Left ventricle myocardium inferior (tissue), 1 donor: Measurements from ENCODE around the gene SZRD1. TPM values are rescaled to one million over a fixed set of nuclear protein-coding genes. Genes with fewer than 3 reads are reported as not detected.

Experiments
- DNase-seq: peaks from one replicate; pipeline ENCODE4 v3.0.0-alpha.2; 2020
- H3K27ac ChIP-seq: fragments of 200-600 bp; replicated peaks from 2 replicates; pipeline ENCODE4 v1.8.0; 2021
- H3K27me3 ChIP-seq: fragments of 200-600 bp; 2 replicates; pipeline ENCODE4 v1.8.0; 2021; ENCODE audit warnings: low read depth
- H3K36me3 ChIP-seq: fragments of 200-600 bp; 2 replicates; pipeline ENCODE4 v1.8.0; 2021
- H3K4me1 ChIP-seq: fragments of 200-600 bp; 2 replicates; pipeline ENCODE4 v1.8.0; 2021
- H3K4me3 ChIP-seq: fragments of 200-600 bp; 2 replicates; pipeline ENCODE4 v1.8.0; 2021; ENCODE audit warnings: mild to moderate bottlenecking, moderate library complexity
- H3K9me3 ChIP-seq: fragments of 200-600 bp; replicated peaks from 2 replicates; pipeline ENCODE4 v1.8.0; 2021
- CTCF ChIP-seq: fragments of 200-600 bp; IDR thresholded peaks from 2 replicates; pipeline ENCODE4 v1.8.0; 2021; ENCODE audit warnings: antibody characterized with exemption, mild to moderate bottlenecking, borderline replicate concordance
- intact Hi-C: fragments of 100-400 bp; cut with micrococcal nuclease; formaldehyde crosslinking; loops from one replicate; pipeline ENCODE4 v1.11.0; 2022
- total RNA-seq: library from RNA; stranded (reverse); fragmentation: NEBNext Ultra II Directional; extraction: Animal tissue kit (Norgen Biotek cat#: 25700); gene quantifications from one replicate; pipeline ENCODE4 v1.2.1, GENCODE V29; 2021
- donor health status: DM: no; HTN: yes; CAD: no; lungs with severe emphysema.

SZRD1 gene
- total RNA-seq, 1 donor from 2014 or later = 97.3 TPM

DNA sequence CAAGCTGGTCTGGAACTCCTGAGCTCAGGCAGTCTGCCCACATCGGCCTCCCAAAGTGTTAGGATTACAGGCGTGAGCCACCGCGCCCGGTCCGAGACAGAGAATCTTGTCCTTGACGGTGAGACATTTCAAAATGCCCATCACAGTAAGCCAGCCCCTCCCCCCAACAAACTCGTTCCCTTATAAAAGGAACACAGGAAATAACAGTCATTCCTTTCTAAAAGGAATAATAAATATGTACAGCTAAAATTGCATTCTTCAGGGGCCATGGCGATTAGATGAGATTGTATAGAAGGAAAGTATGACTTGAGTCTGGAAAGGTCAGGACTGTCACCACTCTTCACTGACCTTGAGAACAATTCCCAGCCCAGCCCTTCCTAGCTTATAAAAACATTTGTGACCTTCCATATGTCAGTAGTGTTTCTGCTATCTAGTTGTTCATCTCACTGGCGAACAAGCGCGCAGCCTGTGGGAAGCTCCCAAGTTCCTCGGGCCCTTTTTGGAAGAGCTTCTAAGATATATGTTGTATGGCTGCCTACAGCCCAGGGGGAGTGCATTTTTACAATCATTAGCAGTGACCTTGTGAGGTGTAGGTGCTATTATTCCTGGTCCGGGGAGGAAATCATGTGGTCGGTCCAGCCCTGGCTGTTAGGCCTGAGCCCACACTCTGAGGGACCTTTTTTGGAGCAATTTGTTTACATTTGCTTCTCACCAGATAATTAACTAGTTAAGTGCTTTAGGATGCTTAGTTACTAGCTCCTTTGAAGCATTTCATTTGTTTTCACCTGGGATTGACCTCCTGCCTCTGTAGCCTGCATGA lies 8.7 kb downstream of the SZRD1 start:
- Histone ChIP-seq H3K4me1 (peaks cover 87% of the 10 kb centered on the region), H3K27ac (peak overlapping the region; percentile 86), H3K9me3 (no peaks in the 10 kb centered on the region), H3K4me3 (peak overlapping the region; percentile 35), H3K27me3 (no peaks in the 10 kb centered on the region), H3K36me3 (no peaks in the 10 kb centered on the region)
- intact Hi-C loops = loop anchor here (10.0 kb wide), 1 partner anchor 49 kb away; no protein-coding TSS in a partner anchor
- no peak for TF ChIP-seq CTCF
- no peak for DNase-seq

- no peak for DNase-seq
- no peak for TF ChIP-seq CTCF
- intact Hi-C loops = loop anchor here (10.0 kb wide), 1 partner anchor 48 kb away; no protein-coding TSS in a partner anchor
- Histone ChIP-seq H3K36me3 (no peaks in the 10 kb centered on the region), H3K4me1 (peaks cover 85% of the 10 kb centered on the region), H3K4me3 (no peak overlapping the region), H3K27ac (peak overlapping the region; percentile 86), H3K9me3 (no peaks in the 10 kb centered on the region), H3K27me3 (no peaks in the 10 kb centered on the region)
These were observed 9.9 kb downstream of the SZRD1 start for GRCh38 chr1:16376971-16377370.

DNA sequence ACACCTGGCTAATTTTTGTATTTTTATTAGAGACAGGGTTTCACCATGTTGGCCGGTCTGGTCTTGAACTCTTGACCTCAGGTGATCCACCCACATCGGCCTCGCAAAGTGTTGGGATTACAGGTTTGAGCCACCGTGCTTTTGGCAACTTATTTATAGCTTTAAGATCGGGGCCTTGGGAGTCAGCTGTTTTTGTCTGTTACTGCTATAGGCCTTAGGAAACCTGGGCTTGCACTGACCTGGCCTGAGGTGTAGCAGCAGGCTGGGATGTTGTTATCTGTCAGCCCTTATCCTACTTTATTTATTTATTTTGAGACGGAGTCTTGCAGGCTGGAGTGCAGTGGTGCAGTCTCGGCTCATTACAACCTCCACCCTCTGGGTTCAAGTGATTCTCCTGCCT lies 11.4 kb downstream of the SZRD1 start:
- no peak for DNase-seq
- peaks cover 76% of the 10 kb centered on the region for H3K4me1 ChIP-seq
- H3K27ac ChIP-seq = no peak overlapping the region
- H3K27me3 ChIP-seq = no peaks in the 10 kb centered on the region
- no peaks in the 10 kb centered on the region for H3K36me3 ChIP-seq
- intact Hi-C loops = loop anchor here (10.0 kb wide), 1 partner anchor 46 kb away; no protein-coding TSS in a partner anchor
- H3K4me3 ChIP-seq = no peak overlapping the region
- no peak for TF ChIP-seq CTCF
- no peaks in the 10 kb centered on the region for H3K9me3 ChIP-seq

DNA sequence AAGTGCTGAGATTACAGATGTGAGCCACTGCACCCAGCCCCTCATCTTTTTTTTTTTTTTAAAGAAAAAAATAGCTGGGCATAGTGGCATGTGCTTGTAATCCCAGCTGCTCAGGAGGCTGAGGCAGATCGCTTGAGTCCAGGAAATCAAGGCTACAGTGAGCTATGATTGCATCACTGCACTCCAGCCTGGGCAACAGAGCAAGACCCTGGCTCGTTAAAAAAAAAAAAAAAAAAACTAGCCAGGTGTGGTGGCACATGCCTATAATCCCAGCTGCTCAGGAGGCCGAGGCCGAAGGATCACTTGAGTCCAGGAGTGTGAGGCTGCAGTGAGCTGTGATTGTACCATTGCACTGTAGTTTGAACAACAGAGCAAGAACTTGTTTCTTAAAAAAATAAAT lies 13.8 kb downstream of the SZRD1 start:
- Histone ChIP-seq H3K36me3 (no peaks in the 10 kb centered on the region), H3K4me3 (no peak overlapping the region), H3K27me3 (no peaks in the 10 kb centered on the region), H3K4me1 (peaks cover 77% of the 10 kb centered on the region), H3K27ac (no peak overlapping the region), H3K9me3 (no peaks in the 10 kb centered on the region)
- intact Hi-C loops = no loop called here
- TF ChIP-seq CTCF = no peak
- no peak for DNase-seq

GRCh38 chr1:16383888-16384287 lies 16.8 kb downstream of the SZRD1 start:
- intact Hi-C loops = no loop called here
- H3K4me1 ChIP-seq = peaks cover 71% of the 10 kb centered on the region
- TF ChIP-seq CTCF = no peak
- DNase-seq = no peak
- no peak overlapping the region for H3K27ac ChIP-seq
- H3K9me3 ChIP-seq = no peaks in the 10 kb centered on the region
- no peak overlapping the region for H3K4me3 ChIP-seq
- no peaks in the 10 kb centered on the region for H3K27me3 ChIP-seq
- H3K36me3 ChIP-seq = no peaks in the 10 kb centered on the region
